HuH-7 (cell line): ENCODE measurements around the gene DHRS2.

Experiments
- DNase-seq: peaks from one replicate; pipeline ENCODE4 v3.0.0; 2011; ENCODE audit warnings: low spot score

The DHRS2 gene

GRCh38 chr14:23694085-23694948 lies 58.2 kb downstream of the DHRS2 start:
- no peak for DNase-seq
